Measurements from ENCODE around the gene ALKBH1. TPM values are rescaled to one million over a fixed set of nuclear protein-coding genes. Genes with fewer than 3 reads are reported as not detected.

ALKBH1 gene
- total RNA-seq, 1 donor from 2014 or later, result 15.2 TPM

GRCh38 chr14:77647853-77648252, 60.0 kb downstream of the ALKBH1 start:
- H3K9me3 ChIP-seq (ENCODE audit: insufficient read depth, low read depth, low read length), result no peaks in the 10 kb centered on the region
- H3K4me3 Mint-ChIP-seq (ENCODE audit: unreplicated experiment), result no peak overlapping the region
- H3K27ac Mint-ChIP-seq (ENCODE audit: unreplicated experiment), result no peak overlapping the region
- TF ChIP-seq EZH2 (IDR thresholded peaks at IDR 0.05; ENCODE audit: insufficient read depth, low read length), result no peak
- TF ChIP-seq CTCF (IDR thresholded peaks at IDR 0.05; ENCODE audit: insufficient read depth, low read depth, low read length), result no peak
- no peak overlapping the region for H3K27ac ChIP-seq (ENCODE audit: low read depth, low read length)
- no peaks in the 10 kb centered on the region for H3K27me3 ChIP-seq (ENCODE audit: insufficient read depth, low read length)
- no peaks in the 10 kb centered on the region for H3K79me2 ChIP-seq (ENCODE audit: insufficient read depth, low read length)
- H3K4me2 ChIP-seq (ENCODE audit: low read length), result no peak overlapping the region
- no peaks in the 10 kb centered on the region for H3K27me3 Mint-ChIP-seq (ENCODE audit: low read depth, unreplicated experiment)
- peaks cover 5% of the 10 kb centered on the region for H3K9me3 Mint-ChIP-seq (ENCODE audit: unreplicated experiment)
- H3K4me1 ChIP-seq (ENCODE audit: insufficient read depth, low read length), result no peaks in the 10 kb centered on the region
- no peak overlapping the region for H3K4me3 ChIP-seq (ENCODE audit: insufficient read depth, low read depth, low read length)
- no peaks in the 10 kb centered on the region for H3K36me3 ChIP-seq (ENCODE audit: insufficient read depth, low read length)
- no peak overlapping the region for H3K9ac ChIP-seq (ENCODE audit: low read length)
- no peak overlapping the region for H2AFZ ChIP-seq (ENCODE audit: low read depth, low read length)
- FAIRE-seq (no peak), DNase-seq (ENCODE audit: low read depth) (no peak)
- no peaks in the 10 kb centered on the region for H3K36me3 Mint-ChIP-seq (ENCODE audit: low read depth, unreplicated experiment)
- H3K4me1 Mint-ChIP-seq (ENCODE audit: low read depth, unreplicated experiment), result no peaks in the 10 kb centered on the region
- H4K20me1 ChIP-seq (ENCODE audit: insufficient read depth, low read length), result no peaks in the 10 kb centered on the region

- FAIRE-seq, result no peak
- peaks cover 2% of the 10 kb centered on the region for H3K4me1 ChIP-seq (ENCODE audit: insufficient read depth, low read length)
- H3K9me3 ChIP-seq (ENCODE audit: insufficient read depth, low read depth, low read length), result no peaks in the 10 kb centered on the region
- DNase-seq (ENCODE audit: low read depth), result no peak
- Mint-ChIP-seq H3K27ac (ENCODE audit: unreplicated experiment) (no peak overlapping the region), H3K27me3 (ENCODE audit: low read depth, unreplicated experiment) (no peaks in the 10 kb centered on the region), H3K4me1 (ENCODE audit: low read depth, unreplicated experiment) (no peaks in the 10 kb centered on the region), H3K4me3 (ENCODE audit: unreplicated experiment) (no peak overlapping the region), H3K9me3 (ENCODE audit: unreplicated experiment) (peaks cover 5% of the 10 kb centered on the region), H3K36me3 (ENCODE audit: low read depth, unreplicated experiment) (no peaks in the 10 kb centered on the region)
- H3K27ac ChIP-seq (ENCODE audit: low read depth, low read length), result no peak overlapping the region
- no peaks in the 10 kb centered on the region for H3K79me2 ChIP-seq (ENCODE audit: insufficient read depth, low read length)
- no peaks in the 10 kb centered on the region for H4K20me1 ChIP-seq (ENCODE audit: insufficient read depth, low read length)
- no peak overlapping the region for H3K4me3 ChIP-seq (ENCODE audit: insufficient read depth, low read depth, low read length)
- H2AFZ ChIP-seq (ENCODE audit: low read depth, low read length), result no peak overlapping the region
- no peak overlapping the region for H3K9ac ChIP-seq (ENCODE audit: low read length)
- no peaks in the 10 kb centered on the region for H3K36me3 ChIP-seq (ENCODE audit: insufficient read depth, low read length)
- no peaks in the 10 kb centered on the region for H3K27me3 ChIP-seq (ENCODE audit: insufficient read depth, low read length)
- no peak for TF ChIP-seq EZH2 (IDR thresholded peaks at IDR 0.05; ENCODE audit: insufficient read depth, low read length)
- no peak for TF ChIP-seq CTCF (IDR thresholded peaks at IDR 0.05; ENCODE audit: insufficient read depth, low read depth, low read length)
- no peak overlapping the region for H3K4me2 ChIP-seq (ENCODE audit: low read length)
Measured at GRCh38 chr14:77646907-77647306, 60.9 kb downstream of the ALKBH1 start.

GRCh38 chr14:77645520-77646230, 62.1 kb downstream of the ALKBH1 start:
- no peak overlapping the region for H3K4me3 Mint-ChIP-seq (ENCODE audit: unreplicated experiment)
- H3K79me2 ChIP-seq (ENCODE audit: insufficient read depth, low read length), result no peaks in the 10 kb centered on the region
- H3K4me2 ChIP-seq (ENCODE audit: low read length), result no peak overlapping the region
- no peak overlapping the region for H2AFZ ChIP-seq (ENCODE audit: low read depth, low read length)
- DNase-seq (ENCODE audit: low read depth) (no peak), FAIRE-seq (no peak)
- H3K4me3 ChIP-seq (ENCODE audit: insufficient read depth, low read depth, low read length), result no peak overlapping the region
- H3K36me3 Mint-ChIP-seq (ENCODE audit: low read depth, unreplicated experiment), result no peaks in the 10 kb centered on the region
- H3K9ac ChIP-seq (ENCODE audit: low read length), result no peak overlapping the region
- no peak overlapping the region for H3K27ac Mint-ChIP-seq (ENCODE audit: unreplicated experiment)
- peaks cover 3% of the 10 kb centered on the region for H3K9me3 Mint-ChIP-seq (ENCODE audit: unreplicated experiment)
- H3K27ac ChIP-seq (ENCODE audit: low read depth, low read length), result no peak overlapping the region
- TF ChIP-seq CTCF (IDR thresholded peaks at IDR 0.05; ENCODE audit: insufficient read depth, low read depth, low read length) (no peak), EZH2 (IDR thresholded peaks at IDR 0.05; ENCODE audit: insufficient read depth, low read length) (no peak)
- no peaks in the 10 kb centered on the region for H3K27me3 ChIP-seq (ENCODE audit: insufficient read depth, low read length)
- H3K36me3 ChIP-seq (ENCODE audit: insufficient read depth, low read length), result no peaks in the 10 kb centered on the region
- peaks cover 2% of the 10 kb centered on the region for H3K4me1 Mint-ChIP-seq (ENCODE audit: low read depth, unreplicated experiment)
- H3K9me3 ChIP-seq (ENCODE audit: insufficient read depth, low read depth, low read length), result no peaks in the 10 kb centered on the region
- no peaks in the 10 kb centered on the region for H3K27me3 Mint-ChIP-seq (ENCODE audit: low read depth, unreplicated experiment)
- H3K4me1 ChIP-seq (ENCODE audit: insufficient read depth, low read length), result peaks cover 12% of the 10 kb centered on the region
- no peaks in the 10 kb centered on the region for H4K20me1 ChIP-seq (ENCODE audit: insufficient read depth, low read length)
